GM21737 (cell line): Measurements from ENCODE around the gene SEPHS2.
A peak's percentile ranks its signal among the peaks of the same experiment; 100 is the strongest.
"Not testable (repeated sequence)": the region's sequence is repeated elsewhere in the genome, so short reads cannot be mapped to it uniquely, and the experiment has no call there.

Experiments used
- ATAC-seq: cut with Tn5 transposase; IDR thresholded peaks from one replicate; pipeline ENCODE4 v1.9.1; 2021; ENCODE audit warnings: mild to moderate bottlenecking, moderate library complexity; ENCODE audit not compliant: unreplicated experiment

Gene SEPHS2

DNA sequence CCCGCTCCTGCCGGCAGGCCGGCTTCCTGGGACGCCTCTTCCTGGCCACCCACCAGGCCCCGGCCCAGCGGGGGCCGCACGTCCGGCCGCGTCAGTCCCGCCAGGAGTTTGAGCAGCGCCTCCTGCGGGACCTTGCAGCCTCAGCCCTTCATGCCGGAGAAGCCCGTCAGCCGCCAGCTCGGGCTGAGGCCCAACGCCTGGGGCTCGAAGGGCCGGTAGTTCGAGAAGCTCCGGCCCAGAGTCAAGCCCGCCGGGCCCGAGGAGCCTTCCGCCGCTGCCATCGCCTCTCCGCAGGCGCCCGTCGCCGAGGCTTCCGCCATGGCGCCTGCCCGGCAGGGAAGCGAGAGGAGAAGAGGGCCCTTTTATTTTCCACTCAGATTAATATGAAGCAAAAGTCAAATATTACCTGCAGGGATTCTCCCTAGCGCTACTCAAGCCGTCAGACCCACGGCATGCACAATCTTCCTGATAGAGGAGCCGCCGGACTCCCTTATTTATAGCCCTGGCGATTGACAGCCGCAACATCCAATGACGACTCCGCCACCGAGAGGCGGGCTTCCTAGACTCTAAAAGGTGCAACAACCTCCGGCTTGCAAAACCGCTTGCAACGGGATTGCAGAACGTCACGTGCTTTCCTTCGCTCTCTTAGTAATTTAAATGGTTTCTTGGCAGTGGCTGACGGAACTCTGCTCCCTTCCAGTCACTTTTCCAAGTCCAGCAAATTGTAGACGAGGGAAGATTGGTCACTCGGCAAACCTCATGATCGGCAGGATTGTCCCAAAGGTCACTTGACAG is at the start of gene SEPHS2:
Gene SEPHS2, minus strand, starts transcription at position 467 of the 795 bp plus-strand sequence. Its CDS starts 147 bp downstream, at position 320.
- ATAC-seq = peak; percentile 79

GRCh38 chr16:30494709-30495108 is 49.0 kb upstream of the SEPHS2 start:
- ATAC-seq = no peak

DNA sequence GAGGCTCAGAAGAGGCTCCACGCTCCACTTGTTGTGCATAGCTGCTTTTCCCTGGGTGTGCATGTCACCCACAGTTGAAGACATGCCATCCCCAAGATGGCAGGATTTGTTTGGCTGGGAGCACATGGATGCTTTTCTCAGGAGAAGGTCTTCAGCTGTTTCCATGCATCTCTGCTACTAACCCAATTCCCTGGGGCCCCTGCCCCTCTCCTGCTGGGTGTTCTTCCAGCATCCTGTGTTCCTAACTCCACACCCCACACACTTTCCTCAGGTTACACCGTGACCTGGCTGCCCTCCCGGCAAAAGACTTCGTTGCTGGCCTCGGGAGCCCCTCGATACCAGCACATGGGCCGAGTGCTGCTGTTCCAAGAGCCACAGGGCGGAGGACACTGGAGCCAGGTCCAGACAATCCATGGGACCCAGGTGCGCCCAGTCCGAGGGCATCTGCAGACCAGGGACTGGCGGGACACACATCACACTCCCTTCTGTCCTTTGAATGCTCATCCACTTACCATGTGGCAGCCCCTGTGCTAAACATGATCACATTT is 48.3 kb upstream of the SEPHS2 start:
- ATAC-seq = no peak

DNA sequence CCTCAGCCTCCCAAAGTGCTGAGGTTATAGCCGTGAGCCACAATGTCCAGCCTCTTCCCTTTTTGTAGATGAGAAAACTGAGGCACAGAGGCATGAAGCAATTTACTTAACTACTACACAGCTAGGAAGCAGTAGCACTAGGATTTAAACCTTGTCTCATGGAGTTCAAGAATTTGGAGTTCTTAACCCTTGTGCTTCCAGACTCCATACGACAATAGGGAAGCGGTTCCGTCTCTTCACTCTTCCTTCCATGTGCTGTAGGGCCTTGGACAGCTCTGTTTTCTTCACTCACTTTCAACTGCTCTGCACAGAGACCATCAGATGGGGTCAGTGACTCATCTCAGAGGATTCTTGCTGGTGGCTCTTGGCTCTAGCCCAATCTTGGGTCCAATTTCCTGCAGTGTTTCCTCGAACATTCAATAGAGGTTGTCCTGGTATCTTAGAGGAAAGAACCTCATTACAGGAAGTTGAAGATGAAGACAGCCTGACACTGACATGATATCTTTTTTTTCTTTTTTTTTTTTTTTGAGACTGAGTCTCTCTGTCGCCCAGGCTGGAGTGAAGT is 46.2 kb upstream of the SEPHS2 start:
- ATAC-seq = no peak

- no peak for ATAC-seq
These were observed 45.6 kb upstream of the SEPHS2 start for GRCh38 chr16:30491229-30491628.

DNA sequence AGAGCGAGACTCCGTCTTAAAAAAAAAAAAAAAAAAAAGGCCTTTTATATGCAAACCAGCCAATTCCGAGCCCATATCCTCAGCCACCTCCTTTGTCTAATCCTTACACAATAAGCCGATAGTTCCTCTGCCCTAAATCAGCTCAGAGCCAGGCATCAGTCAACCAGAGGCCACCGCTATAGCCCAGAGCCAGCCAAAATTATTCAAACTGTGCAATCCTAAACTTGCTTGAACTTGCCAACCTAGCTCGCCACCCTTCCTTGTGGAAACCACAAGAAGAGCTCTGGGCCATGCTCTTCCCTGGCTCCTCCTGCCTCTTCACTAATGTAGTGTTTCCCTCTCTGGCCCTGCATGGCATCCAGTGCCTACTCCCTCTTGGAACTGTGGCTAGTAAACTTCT is 44.5 kb upstream of the SEPHS2 start:
- ATAC-seq = no peak

- ATAC-seq = no peak
These were observed 43.3 kb upstream of the SEPHS2 start for GRCh38 chr16:30488764-30489605.

DNA sequence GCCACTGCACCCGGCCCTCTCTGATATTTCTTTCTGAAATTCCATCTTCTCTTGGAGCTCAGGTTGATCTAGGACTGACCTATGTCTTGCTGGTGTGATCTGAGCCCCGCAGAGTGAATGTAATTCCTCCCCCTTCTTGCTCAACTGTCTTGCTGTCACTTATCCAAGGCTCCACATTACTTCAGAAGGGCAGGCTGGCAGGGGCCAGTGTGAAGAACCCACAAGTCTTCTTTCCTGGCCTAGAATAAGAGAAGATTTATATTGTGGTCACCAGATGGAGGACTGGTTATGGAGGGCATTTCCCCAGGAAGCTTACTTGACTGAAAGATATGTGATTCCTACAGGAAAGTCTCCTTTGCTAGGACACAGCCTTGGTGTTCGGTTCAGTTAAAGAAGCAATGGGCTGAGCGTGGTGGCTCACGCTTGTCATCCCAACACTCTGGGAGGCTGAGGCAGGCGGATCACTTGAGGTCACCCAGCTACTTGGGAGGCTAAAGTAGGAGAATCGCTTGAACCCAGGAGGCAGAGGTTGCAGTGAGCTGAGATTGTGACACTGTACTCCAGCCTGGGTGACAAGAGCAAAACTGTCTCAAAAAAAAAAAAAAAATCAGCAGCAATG is 40.3 kb upstream of the SEPHS2 start:
- no peak for ATAC-seq

DNA sequence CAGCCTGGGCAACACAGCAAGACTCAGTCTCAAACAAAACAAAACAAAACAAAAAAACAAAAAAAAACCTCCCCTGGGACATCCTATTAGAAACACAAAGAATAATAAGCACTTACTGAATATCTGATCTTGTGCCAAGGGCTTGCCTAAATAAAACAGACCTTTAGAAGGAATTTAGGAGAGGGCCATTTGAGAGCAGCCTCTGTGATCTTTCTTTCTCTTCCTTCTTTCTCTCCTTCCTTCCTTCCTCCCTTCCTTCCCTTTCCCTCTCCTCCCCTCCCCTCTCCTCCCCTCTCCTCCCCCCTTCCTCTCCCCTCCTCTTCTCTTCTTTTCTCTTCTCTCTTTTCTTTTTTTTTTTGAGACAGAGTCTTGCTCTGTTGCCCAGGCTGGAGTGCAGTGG is 39.2 kb upstream of the SEPHS2 start:
- ATAC-seq = no peak

GRCh38 chr16:30482366-30482765 is 36.7 kb upstream of the SEPHS2 start:
- no peak for ATAC-seq

DNA sequence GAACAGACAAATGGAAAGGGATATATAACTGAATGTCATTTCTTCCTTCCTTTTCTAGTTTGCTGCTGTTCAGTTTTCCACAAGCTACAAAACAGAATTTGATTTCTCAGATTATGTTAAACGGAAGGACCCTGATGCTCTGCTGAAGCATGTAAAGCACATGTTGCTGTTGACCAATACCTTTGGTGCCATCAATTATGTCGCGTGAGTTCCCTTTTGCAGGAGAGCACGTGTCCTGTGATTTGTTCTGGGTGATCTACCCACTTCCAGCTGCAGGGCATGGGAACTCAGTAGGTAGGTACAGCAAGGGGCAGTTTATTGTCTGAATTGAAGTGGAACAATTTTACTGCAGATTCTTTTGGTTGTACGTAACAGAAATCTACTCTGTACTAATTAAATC is 35.7 kb upstream of the SEPHS2 start:
- no peak for ATAC-seq

DNA sequence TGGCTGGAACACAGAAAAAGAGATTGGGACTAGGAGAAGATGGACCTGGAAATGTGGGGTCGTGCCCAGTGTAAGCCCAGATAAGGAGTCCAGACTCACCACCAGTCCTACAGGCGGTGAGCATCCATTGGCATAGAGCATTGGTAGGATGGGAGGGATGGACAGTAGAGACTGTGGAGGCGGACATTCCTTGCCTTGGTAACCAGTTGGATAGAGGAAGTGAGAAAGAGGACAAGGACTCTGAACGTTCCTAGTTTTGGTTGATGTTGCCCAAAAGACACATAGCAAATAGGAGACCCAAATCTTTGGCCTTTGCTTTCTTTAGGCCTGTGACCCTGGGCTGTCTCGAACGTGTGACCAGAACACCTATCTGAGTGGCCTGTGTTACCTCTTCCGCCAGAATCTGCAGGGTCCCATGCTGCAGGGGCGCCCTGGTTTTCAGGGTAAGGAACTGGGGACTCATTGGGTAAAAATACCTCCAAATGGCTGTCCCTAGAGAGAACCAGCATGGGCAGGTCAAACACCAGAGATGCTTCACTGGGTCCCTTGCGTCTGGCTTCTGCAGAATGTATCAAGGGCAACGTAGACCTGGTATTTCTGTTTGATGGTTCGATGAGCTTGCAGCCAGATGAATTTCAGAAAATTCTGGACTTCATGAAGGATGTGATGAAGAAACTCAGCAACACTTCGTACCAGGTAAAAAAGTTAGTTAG is 33.2 kb upstream of the SEPHS2 start:
- no peak for ATAC-seq

DNA sequence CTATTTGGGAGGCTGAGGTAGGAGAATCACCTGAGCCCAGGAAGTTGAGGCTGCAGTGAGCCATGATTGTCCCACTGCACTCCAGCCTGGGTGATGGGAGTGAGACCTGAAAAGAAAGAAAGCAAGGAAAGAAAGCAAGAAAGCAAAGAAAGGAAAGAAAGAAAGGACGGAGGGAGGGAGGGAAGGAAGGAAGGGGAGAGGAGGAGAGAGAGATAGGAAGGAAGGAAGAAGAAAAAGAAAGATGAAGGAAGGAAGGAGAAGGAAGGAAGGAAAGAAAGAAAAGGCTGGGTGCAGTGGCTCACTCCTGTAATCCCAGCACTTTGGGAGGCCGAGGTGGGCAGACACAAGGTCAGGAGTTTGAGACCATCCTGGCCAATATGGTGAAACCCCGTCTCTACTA is 32.1 kb upstream of the SEPHS2 start:
- not testable (repeated sequence) for ATAC-seq

GRCh38 chr16:30476991-30477390 is 31.3 kb upstream of the SEPHS2 start:
- no peak for ATAC-seq

DNA sequence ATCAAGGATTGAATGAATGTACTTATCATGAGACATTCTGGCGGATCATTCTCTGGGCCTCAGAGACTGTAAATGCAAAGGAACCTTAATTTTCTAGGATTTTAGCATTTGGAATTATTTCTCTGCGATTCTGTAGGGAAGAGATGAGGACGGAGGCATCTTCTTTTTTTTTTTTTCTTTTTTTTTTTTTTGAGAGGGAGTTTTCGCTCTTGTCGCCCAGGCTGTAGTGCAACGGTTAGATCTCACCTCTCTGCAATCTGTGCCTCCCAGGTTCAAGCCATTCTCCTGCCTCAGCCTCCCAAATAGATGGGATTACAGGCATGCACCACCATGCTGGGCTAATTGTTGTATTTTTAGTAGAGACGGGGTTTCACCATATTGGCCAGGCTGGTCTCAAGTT is 29.0 kb upstream of the SEPHS2 start:
- ATAC-seq = no peak

DNA sequence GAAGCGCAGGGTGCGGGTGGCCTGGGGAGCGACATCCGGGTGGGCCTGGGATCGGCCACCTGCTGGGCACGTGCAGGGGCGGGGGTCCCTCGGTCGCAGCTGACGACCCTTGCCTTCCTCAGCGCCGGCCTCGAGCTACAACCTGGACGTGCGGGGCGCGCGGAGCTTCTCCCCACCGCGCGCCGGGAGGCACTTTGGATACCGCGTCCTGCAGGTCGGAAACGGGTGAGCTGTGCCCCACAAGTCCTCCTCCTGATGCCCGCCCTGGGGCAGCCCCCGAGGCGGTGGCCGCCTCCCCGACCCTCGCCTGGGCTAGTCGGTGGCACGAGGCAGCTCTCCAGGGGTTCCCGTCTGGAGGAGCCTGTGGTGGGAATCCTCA is 28.4 kb upstream of the SEPHS2 start:
- ATAC-seq = no peak

GRCh38 chr16:30473231-30474073 is 27.8 kb upstream of the SEPHS2 start:
- ATAC-seq = no peak

DNA sequence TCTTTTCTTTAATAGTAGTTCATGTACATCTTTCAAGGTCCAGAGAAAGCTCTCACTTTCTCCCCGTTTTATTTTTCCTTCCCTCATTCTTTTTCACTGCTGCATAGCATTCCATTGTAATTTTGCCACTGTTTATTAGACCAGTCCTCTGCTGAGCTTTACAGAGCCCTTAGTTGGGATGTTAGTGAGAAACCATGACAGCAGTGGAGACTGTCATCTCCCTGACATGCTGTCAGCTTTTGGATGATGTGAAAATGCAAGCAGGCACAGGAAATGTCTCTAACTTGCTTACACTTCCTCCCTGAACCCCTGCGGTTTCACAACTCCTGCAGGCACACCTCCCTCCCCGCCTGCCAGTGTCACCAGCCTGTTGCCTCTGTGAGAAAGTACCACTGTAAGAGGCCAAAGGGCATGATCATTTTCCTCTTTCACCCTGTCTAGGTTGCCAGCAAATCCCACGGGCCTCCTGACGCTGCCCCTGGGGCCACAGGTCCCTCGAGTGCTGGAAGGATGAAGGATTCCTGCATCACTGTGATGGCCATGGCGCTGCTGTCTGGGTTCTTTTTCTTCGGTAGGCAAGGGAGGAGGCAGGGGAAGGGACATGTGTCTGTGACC is 26.8 kb upstream of the SEPHS2 start, which contains the start of gene ITGAL:
Gene ITGAL, plus strand, starts transcription at position 415 of the 615 bp plus-strand sequence. Its CDS starts 96 bp downstream, at position 511.
- peak; percentile 48 for ATAC-seq

DNA sequence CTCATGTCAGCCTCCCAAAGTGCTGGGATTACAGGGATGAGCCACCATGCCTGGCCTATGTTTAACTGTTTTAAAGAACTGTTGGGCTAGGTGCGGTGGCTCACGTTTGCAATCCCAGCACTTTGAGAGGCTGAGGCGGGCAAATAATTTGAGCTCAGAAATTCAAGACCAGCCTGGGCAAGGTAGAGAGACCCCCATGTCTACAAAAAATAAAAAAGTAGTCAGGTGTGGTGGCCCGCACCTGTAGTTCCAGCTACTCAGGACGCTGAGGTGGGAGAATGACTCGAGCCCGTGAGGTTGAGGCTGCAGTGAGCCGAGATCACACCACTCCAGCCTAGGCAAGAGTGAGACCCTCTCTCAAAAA is 24.9 kb upstream of the SEPHS2 start:
- no peak for ATAC-seq
